Chondrocyte (in vitro differentiated cells): ENCODE measurements around the gene OR4K13. TPM values are rescaled to one million over a fixed set of nuclear protein-coding genes. Genes with fewer than 3 reads are reported as not detected.

ENCODE experiments used
- DNase-seq: peaks from one replicate; pipeline ENCODE4 v3.0.0; 2021; ENCODE audit warnings: mixed read lengths, low spot score
- H3K27ac Mint-ChIP-seq: one replicate; pipeline ENCODE4 v1.8.0; 2021; ENCODE audit warnings: mild to moderate bottlenecking, moderate library complexity, mixed read lengths; ENCODE audit not compliant: unreplicated experiment
- H3K27me3 Mint-ChIP-seq: 2 replicates; pipeline ENCODE4 v1.8.0; 2021; ENCODE audit warnings: low read depth, mixed read lengths
- H3K36me3 Mint-ChIP-seq: 2 replicates; pipeline ENCODE4 v1.8.0; 2021; ENCODE audit warnings: low read depth, mixed read lengths
- H3K4me1 Mint-ChIP-seq: 2 replicates; pipeline ENCODE4 v1.8.0; 2021; ENCODE audit warnings: low read depth, mild to moderate bottlenecking, mixed read lengths
- H3K4me3 Mint-ChIP-seq: one replicate; pipeline ENCODE4 v1.8.0; 2021; ENCODE audit warnings: mild to moderate bottlenecking, moderate library complexity, mixed read lengths; ENCODE audit not compliant: unreplicated experiment
- H3K9me3 Mint-ChIP-seq: 2 replicates; pipeline ENCODE4 v1.8.0; 2021; ENCODE audit warnings: low read depth, mixed read lengths
- total RNA-seq: library from RNA; stranded (reverse); gene quantifications from 3 replicates; pipeline ENCODE4 v1.2.1, GENCODE V29; 2021
- TF ChIP-seq, protein P1 (sequence below): fragments of 200-600 bp; sonication (generic); IDR thresholded peaks from 2 replicates; pipeline ENCODE4 v1.5.0; 2021; ENCODE audit warnings: antibody characterized with exemption, mild to moderate bottlenecking, moderate library complexity

Gene OR4K13
- total RNA-seq, 1 donor from 2014 or later = not detected

DNA sequence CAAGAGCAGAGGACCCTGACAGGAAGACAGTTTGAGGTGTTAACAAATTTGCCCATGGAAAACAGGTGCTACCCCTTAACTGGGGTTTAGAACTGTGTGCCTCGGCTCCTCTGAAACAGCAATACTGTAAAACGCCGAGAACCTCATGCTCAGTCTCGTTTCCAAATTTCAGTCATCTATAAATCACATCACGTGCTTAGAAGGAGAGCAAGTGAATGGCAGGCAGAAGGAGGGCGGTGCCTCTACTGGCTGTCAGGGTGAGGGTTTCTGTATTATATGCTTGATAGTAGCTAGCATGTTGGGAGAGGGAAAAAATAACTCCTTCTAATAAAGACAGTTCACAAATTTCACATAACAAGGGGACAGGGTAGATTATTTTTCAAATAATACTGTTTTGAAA lies 4.8 kb downstream of the OR4K13 start:
- Mint-ChIP-seq H3K27ac (no peak overlapping the region), H3K27me3 (no peaks in the 10 kb centered on the region), H3K4me3 (no peak overlapping the region), H3K36me3 (no peaks in the 10 kb centered on the region), H3K4me1 (no peaks in the 10 kb centered on the region), H3K9me3 (peaks cover 52% of the 10 kb centered on the region)
- no peak for DNase-seq
- TF ChIP-seq, protein P1, sequence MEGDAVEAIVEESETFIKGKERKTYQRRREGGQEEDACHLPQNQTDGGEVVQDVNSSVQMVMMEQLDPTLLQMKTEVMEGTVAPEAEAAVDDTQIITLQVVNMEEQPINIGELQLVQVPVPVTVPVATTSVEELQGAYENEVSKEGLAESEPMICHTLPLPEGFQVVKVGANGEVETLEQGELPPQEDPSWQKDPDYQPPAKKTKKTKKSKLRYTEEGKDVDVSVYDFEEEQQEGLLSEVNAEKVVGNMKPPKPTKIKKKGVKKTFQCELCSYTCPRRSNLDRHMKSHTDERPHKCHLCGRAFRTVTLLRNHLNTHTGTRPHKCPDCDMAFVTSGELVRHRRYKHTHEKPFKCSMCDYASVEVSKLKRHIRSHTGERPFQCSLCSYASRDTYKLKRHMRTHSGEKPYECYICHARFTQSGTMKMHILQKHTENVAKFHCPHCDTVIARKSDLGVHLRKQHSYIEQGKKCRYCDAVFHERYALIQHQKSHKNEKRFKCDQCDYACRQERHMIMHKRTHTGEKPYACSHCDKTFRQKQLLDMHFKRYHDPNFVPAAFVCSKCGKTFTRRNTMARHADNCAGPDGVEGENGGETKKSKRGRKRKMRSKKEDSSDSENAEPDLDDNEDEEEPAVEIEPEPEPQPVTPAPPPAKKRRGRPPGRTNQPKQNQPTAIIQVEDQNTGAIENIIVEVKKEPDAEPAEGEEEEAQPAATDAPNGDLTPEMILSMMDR = no peak

- no peaks in the 10 kb centered on the region for H3K36me3 Mint-ChIP-seq
- DNase-seq = no peak
- H3K27ac Mint-ChIP-seq = no peak within 1 kb of the TSS
- H3K27me3 Mint-ChIP-seq = no peaks in the 10 kb centered on the region
- no peaks in the 10 kb centered on the region for H3K4me1 Mint-ChIP-seq
- peaks cover 35% of the 10 kb centered on the region for H3K9me3 Mint-ChIP-seq
- H3K4me3 Mint-ChIP-seq = no peak within 1 kb of the TSS
- TF ChIP-seq, protein P1 = no peak
Observed at GRCh38 chr14:20019257-20019865, 16.5 kb downstream of the OR4K13 start, which contains the start of gene OR4K14. OR4K14 (minus strand) TSS chr14:20019307; CDS start chr14:20015193, 4,114 bp downstream.

GRCh38 chr14:20008156-20008555 lies 27.7 kb downstream of the OR4K13 start:
- H3K9me3 Mint-ChIP-seq = peaks cover 44% of the 10 kb centered on the region
- H3K4me3 Mint-ChIP-seq = no peak overlapping the region
- H3K4me1 Mint-ChIP-seq = no peaks in the 10 kb centered on the region
- TF ChIP-seq, protein P1 = no peak
- no peaks in the 10 kb centered on the region for H3K27me3 Mint-ChIP-seq
- no peaks in the 10 kb centered on the region for H3K36me3 Mint-ChIP-seq
- DNase-seq = no peak
- no peak overlapping the region for H3K27ac Mint-ChIP-seq

GRCh38 chr14:20002319-20002718 lies 33.5 kb downstream of the OR4K13 start:
- Mint-ChIP-seq H3K27me3 (no peaks in the 10 kb centered on the region), H3K4me1 (no peaks in the 10 kb centered on the region), H3K4me3 (no peak overlapping the region), H3K36me3 (no peaks in the 10 kb centered on the region), H3K27ac (no peak overlapping the region), H3K9me3 (peaks cover 35% of the 10 kb centered on the region)
- DNase-seq = no peak
- TF ChIP-seq, protein P1 = no peak

DNA sequence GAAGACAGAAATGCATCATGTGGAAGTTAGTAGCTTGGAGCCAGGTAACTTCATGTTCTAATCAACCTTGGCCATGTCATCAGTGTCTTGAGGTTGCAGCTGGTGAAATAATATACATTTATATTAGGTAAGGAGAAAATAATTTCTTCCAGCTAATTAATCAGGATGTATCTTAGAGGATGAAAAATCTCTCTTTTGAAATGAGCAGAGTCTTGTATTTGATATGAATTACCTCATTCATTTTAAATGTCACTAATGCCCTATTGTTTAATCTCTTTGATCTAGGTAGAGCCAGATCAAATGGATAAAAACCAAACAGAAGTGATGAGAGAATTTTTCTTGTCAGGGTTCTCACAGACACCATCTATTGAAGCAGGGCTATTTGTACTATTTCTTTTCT lies 34.0 kb downstream of the OR4K13 start, which contains the start of gene OR4Q2:
Gene OR4Q2, plus strand, starts transcription at position 301 of the 400 bp plus-strand sequence.
- Mint-ChIP-seq H3K4me3 (no peak within 1 kb of the TSS), H3K9me3 (peaks cover 35% of the 10 kb centered on the region), H3K36me3 (no peaks in the 10 kb centered on the region), H3K27me3 (no peaks in the 10 kb centered on the region), H3K4me1 (no peaks in the 10 kb centered on the region), H3K27ac (no peak within 1 kb of the TSS)
- TF ChIP-seq, protein P1 = no peak
- no peak for DNase-seq
